SH-SY5Y (cell line): ENCODE results near the gene CHID1.

Experiments used
- GATA2 ChIP-seq: IDR thresholded peaks from 2 replicates; pipeline ENCODE4 v1.6.1; 2011; ENCODE audit warnings: mild to moderate bottlenecking, low read depth, low read length
- GATA3 ChIP-seq: IDR thresholded peaks from 2 replicates; pipeline ENCODE4 v1.6.1; 2011; ENCODE audit warnings: low read depth, mild to moderate bottlenecking, low read length, moderate library complexity

- TF ChIP-seq GATA3: no peak
- TF ChIP-seq GATA2: no peak
Measured at GRCh38 chr11:845872-846495, 64.6 kb downstream of the CHID1 start.
